WERI-Rb-1 (cell line): Measurements from ENCODE around the gene ULK4.
"Not testable (repeated sequence)": the region's sequence is repeated elsewhere in the genome, so short reads cannot be mapped to it uniquely, and the experiment has no call there.

Experiments used
- DNase-seq: peaks from one replicate; pipeline ENCODE4 v3.0.0-alpha.2; 2020
- H3K27ac ChIP-seq: fragments of 250-450 bp; sonication (Bioruptor Pico); 2 replicates; pipeline ENCODE4 v1.5.1; 2020; ENCODE audit warnings: mild to moderate bottlenecking, moderate library complexity
- H3K27me3 ChIP-seq: fragments of 250-450 bp; sonication (Bioruptor Pico); 2 replicates; pipeline ENCODE4 v1.5.1; 2021; ENCODE audit warnings: mild to moderate bottlenecking, low read depth, moderate library complexity; ENCODE audit not compliant: insufficient read depth, severe bottlenecking
- H3K36me3 ChIP-seq: fragments of 250-450 bp; sonication (Bioruptor Pico); 2 replicates; pipeline ENCODE4 v1.5.1; 2020; ENCODE audit warnings: mild to moderate bottlenecking, moderate library complexity
- H3K4me3 ChIP-seq: 2 replicates; pipeline ENCODE4 v1.5.1; 2011; ENCODE audit warnings: low read depth, mild to moderate bottlenecking, control low read depth, low read length
- H3K9me3 ChIP-seq: fragments of 250-450 bp; sonication (Bioruptor Pico); 2 replicates; pipeline ENCODE4 v1.5.1; 2021; ENCODE audit warnings: mild to moderate bottlenecking, moderate library complexity; ENCODE audit not compliant: severe bottlenecking
- TF ChIP-seq, protein P1 (sequence below): IDR thresholded peaks from 2 replicates; pipeline ENCODE4 v1.5.1; 2011; ENCODE audit warnings: low read depth, mild to moderate bottlenecking, control low read depth, inconsistent platforms, low read length

Gene ULK4

DNA sequence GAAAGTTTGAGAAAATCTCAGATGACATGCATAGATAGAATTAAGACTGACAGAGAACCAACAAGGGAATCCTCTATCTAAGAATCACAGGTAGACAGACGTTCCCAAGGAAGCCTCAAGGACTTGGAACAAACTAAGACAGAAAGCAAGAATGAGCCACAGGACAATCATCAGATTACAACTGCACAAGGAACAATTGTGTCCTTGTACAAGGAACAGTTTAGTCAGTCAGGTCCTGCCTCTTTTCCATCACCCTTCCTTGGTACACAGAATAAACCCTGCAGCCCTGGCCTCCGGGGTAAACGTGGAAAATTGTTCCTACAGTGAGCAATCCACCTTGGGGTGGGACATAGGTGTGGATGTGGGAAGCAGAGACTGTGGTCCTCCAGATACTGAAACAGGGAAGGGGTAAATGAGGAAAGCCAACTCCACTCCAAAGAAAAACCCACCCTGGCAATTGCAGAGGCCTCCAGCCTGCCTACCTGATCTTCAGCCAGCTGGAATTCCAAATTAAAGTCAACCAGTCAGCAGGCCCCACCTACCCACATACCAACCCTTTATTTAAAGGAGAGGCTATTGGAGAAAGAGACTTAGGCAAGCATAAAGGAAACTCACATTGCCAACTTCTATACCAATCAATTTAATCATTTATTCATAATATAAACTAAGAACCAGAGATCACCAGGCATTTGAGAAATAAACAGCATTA lies 73.4 kb downstream of the ULK4 start:
- TF ChIP-seq, protein P1, sequence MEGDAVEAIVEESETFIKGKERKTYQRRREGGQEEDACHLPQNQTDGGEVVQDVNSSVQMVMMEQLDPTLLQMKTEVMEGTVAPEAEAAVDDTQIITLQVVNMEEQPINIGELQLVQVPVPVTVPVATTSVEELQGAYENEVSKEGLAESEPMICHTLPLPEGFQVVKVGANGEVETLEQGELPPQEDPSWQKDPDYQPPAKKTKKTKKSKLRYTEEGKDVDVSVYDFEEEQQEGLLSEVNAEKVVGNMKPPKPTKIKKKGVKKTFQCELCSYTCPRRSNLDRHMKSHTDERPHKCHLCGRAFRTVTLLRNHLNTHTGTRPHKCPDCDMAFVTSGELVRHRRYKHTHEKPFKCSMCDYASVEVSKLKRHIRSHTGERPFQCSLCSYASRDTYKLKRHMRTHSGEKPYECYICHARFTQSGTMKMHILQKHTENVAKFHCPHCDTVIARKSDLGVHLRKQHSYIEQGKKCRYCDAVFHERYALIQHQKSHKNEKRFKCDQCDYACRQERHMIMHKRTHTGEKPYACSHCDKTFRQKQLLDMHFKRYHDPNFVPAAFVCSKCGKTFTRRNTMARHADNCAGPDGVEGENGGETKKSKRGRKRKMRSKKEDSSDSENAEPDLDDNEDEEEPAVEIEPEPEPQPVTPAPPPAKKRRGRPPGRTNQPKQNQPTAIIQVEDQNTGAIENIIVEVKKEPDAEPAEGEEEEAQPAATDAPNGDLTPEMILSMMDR: no peak
- Histone ChIP-seq H3K27me3 (no peaks in the 10 kb centered on the region), H3K4me3 (no peak overlapping the region), H3K27ac (no peak overlapping the region), H3K36me3 (no peaks in the 10 kb centered on the region), H3K9me3 (no peaks in the 10 kb centered on the region)
- DNase-seq: no peak

DNA sequence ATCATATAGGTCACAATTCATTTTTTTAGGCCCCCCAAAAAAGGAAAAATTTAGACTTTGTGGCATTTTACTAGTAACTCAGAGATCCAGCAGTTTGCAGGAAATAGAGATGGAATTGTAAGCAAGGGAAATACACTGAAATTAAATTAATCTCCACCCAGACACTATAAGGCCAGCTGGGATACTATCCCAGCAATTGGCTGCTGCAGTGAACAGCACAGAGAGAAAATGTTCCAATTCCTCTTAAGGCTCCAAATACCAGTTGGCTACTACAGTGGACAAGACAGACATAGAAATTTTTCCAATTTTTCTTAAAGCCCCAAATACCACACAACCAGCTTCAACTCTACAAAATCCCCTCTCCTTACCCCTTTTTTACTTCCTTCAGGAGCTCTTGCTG lies 78.9 kb downstream of the ULK4 start:
- no peak overlapping the region for H3K27ac ChIP-seq
- no peaks in the 10 kb centered on the region for H3K27me3 ChIP-seq
- H3K36me3 ChIP-seq: no peaks in the 10 kb centered on the region
- no peak overlapping the region for H3K4me3 ChIP-seq
- DNase-seq: no peak
- TF ChIP-seq, protein P1: no peak
- H3K9me3 ChIP-seq: no peaks in the 10 kb centered on the region

GRCh38 chr3:41881233-41881821 lies 80.6 kb downstream of the ULK4 start:
- DNase-seq: no peak
- no peaks in the 10 kb centered on the region for H3K36me3 ChIP-seq
- H3K4me3 ChIP-seq: no peak overlapping the region
- TF ChIP-seq, protein P1: peak; percentile 22; the same call in 1 of the 2 replicates
- no peaks in the 10 kb centered on the region for H3K27me3 ChIP-seq
- H3K9me3 ChIP-seq: no peaks in the 10 kb centered on the region
- no peak overlapping the region for H3K27ac ChIP-seq

DNA sequence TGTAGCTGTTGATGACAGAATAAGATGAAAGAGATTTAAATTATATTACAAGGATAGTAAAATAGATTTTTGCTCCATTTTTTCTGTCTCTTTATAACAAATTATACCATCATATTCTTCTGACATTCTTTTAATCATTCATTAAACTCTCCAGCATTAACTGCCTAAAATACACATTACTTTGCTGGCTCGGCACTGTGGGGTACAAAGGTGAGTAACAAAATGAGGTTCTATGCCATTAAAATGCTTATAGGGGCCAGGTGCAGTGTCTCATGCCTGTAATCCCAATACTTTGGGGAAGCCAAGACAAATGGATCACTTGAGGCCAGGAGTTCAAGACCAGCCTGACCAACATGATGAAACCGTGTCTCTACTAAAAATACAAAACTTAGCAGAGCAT lies 81.5 kb downstream of the ULK4 start:
- no peak overlapping the region for H3K4me3 ChIP-seq
- H3K9me3 ChIP-seq: no peaks in the 10 kb centered on the region
- DNase-seq: no peak
- H3K27me3 ChIP-seq: no peaks in the 10 kb centered on the region
- TF ChIP-seq, protein P1: no peak
- H3K27ac ChIP-seq: no peak overlapping the region
- H3K36me3 ChIP-seq: no peaks in the 10 kb centered on the region

DNA sequence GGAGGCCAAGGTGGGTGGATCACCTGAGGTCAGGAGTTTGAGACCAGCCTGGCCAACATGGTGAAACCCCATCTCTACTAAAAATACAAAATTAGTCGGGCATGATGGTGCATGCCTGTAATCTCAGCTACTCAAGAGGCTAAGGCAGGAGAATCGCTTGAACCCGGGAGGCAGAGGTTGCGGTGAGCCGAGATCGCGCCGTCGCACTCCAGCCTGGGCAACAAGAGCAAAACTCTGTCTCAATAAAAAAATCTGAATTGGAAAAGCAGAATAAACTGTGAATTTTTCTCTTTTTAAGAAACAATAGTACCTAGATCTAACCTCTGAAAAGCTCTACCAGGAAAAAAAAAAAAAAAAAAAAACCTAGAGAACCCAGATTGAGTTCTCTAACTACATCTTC lies 84.2 kb downstream of the ULK4 start:
- not testable (repeated sequence) for H3K27ac ChIP-seq, DNase-seq, H3K4me3 ChIP-seq, H3K9me3 ChIP-seq, H3K27me3 ChIP-seq, H3K36me3 ChIP-seq

- Histone ChIP-seq H3K27me3 (no peaks in the 10 kb centered on the region), H3K4me3 (no peak overlapping the region), H3K9me3 (no peaks in the 10 kb centered on the region), H3K27ac (no peak overlapping the region), H3K36me3 (no peaks in the 10 kb centered on the region)
- no peak for DNase-seq
- TF ChIP-seq, protein P1: no peak
Measured at GRCh38 chr3:41874022-41874421, 87.9 kb downstream of the ULK4 start.
